OCI-LY3 (cell line): ENCODE measurements around the gene TTC12.

ENCODE experiments used
- CTCF ChIP-seq: fragments of 200-600, 300-600 bp; sonication (generic); IDR thresholded peaks from 2 replicates; pipeline ENCODE4 v1.5.1; 2014; ENCODE audit warnings: antibody characterized with exemption, low read length, low read depth
- EZH2phosphoT487 ChIP-seq: fragments of 200-600 bp; shearing (Covaris generic); IDR thresholded peaks from 2 replicates; pipeline ENCODE4 v1.6.1; 2018; ENCODE audit warnings: antibody characterized with exemption, mixed run types, low read depth

- TF ChIP-seq CTCF (no peak), EZH2phosphoT487 (no peak)
Measured at GRCh38 chr11:113314065-113314388, 356 bp upstream of the TTC12 start.
